Measurements from ENCODE around the gene TNFRSF19.

TNFRSF19 gene

DNA sequence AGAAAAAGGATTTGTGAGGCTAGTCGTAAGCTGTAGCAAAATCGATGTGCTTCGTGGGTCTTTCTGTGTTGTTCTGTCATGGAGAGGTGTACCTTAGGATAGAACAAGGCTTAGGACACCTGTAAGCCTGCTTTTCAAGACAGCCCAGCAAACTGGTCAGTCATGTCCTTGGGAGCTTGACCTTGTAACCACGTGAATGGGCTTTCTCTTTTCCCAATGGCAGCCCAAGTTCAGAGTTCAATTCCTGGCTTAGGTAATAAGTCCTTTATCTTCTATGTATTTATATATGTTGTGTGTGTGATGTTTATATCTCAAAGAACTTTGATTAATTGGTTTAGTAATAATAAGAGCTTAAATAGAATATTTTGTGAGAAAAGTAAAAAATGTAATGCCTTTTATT, 112.9 kb downstream of the TNFRSF19 start:
- Histone ChIP-seq H3K27ac (ENCODE audit: poor library complexity, severe bottlenecking) (no peak overlapping the region), H3K4me1 (ENCODE audit: insufficient read depth, poor library complexity, severe bottlenecking) (peaks cover 13% of the 10 kb centered on the region), H3K9me3 (ENCODE audit: severe bottlenecking) (no peaks in the 10 kb centered on the region), H3K36me3 (ENCODE audit: low read depth) (no peaks in the 10 kb centered on the region), H3K27me3 (ENCODE audit: insufficient read depth, poor library complexity, severe bottlenecking) (no peaks in the 10 kb centered on the region), H3K4me3 (ENCODE audit: severe bottlenecking) (no peak overlapping the region)
- TF ChIP-seq, protein P1, sequence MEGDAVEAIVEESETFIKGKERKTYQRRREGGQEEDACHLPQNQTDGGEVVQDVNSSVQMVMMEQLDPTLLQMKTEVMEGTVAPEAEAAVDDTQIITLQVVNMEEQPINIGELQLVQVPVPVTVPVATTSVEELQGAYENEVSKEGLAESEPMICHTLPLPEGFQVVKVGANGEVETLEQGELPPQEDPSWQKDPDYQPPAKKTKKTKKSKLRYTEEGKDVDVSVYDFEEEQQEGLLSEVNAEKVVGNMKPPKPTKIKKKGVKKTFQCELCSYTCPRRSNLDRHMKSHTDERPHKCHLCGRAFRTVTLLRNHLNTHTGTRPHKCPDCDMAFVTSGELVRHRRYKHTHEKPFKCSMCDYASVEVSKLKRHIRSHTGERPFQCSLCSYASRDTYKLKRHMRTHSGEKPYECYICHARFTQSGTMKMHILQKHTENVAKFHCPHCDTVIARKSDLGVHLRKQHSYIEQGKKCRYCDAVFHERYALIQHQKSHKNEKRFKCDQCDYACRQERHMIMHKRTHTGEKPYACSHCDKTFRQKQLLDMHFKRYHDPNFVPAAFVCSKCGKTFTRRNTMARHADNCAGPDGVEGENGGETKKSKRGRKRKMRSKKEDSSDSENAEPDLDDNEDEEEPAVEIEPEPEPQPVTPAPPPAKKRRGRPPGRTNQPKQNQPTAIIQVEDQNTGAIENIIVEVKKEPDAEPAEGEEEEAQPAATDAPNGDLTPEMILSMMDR (IDR thresholded peaks at IDR 0.05; ENCODE audit: poor library complexity, severe bottlenecking) = no peak
- DNase-seq (ENCODE audit: low spot score) = no peak
- ATAC-seq (ENCODE audit: low read depth) = no peak

DNA sequence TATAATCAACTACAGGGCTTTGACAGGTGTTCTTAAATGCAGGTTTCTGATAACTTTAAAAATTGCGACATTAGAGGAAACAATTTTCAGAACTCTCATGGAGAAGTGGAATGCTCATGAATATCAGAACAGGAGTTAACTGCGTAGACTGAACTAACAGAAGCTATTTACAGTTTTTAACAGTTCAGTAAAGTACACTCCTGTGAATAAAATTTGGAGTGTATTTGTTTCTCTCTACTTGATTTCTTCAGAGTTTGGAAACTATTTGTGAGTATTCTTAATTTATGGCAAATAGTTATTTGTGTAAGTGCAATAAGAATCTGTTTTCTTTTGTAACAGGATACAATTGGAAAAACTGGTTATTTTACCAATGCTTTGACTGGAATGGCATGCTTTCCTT, 114.4 kb downstream of the TNFRSF19 start:
- ATAC-seq (ENCODE audit: low read depth) (no peak), DNase-seq (ENCODE audit: low spot score) (no peak)
- Histone ChIP-seq H3K27me3 (ENCODE audit: insufficient read depth, poor library complexity, severe bottlenecking) (no peaks in the 10 kb centered on the region), H3K4me1 (ENCODE audit: insufficient read depth, poor library complexity, severe bottlenecking) (peaks cover 1% of the 10 kb centered on the region), H3K9me3 (ENCODE audit: severe bottlenecking) (no peaks in the 10 kb centered on the region), H3K36me3 (ENCODE audit: low read depth) (no peaks in the 10 kb centered on the region), H3K4me3 (ENCODE audit: severe bottlenecking) (no peak overlapping the region), H3K27ac (ENCODE audit: poor library complexity, severe bottlenecking) (no peak overlapping the region)
- TF ChIP-seq, protein P1 (IDR thresholded peaks at IDR 0.05; ENCODE audit: poor library complexity, severe bottlenecking) = no peak

DNA sequence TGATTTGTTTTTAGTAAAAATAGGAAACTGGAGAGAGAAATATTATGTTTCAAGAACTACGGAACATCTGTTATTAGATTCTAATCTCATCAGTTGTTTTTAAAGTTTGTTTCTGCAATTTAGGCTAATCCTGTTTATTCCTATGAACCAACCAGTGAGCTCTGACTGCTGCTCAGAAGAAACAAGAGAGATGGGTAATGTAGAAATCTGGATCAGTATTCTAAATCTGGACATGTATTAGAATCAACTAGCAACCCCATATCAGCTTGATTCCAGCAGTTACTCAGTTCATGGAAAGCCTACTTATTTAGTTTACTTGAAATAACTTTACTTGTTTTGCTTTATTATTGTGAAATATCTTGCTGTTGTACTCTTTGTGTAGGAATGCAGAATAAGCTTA, 115.2 kb downstream of the TNFRSF19 start:
- Histone ChIP-seq H3K4me3 (ENCODE audit: severe bottlenecking) (no peak overlapping the region), H3K36me3 (ENCODE audit: low read depth) (no peaks in the 10 kb centered on the region), H3K9me3 (ENCODE audit: severe bottlenecking) (no peaks in the 10 kb centered on the region), H3K27ac (ENCODE audit: poor library complexity, severe bottlenecking) (no peak overlapping the region), H3K27me3 (ENCODE audit: insufficient read depth, poor library complexity, severe bottlenecking) (no peaks in the 10 kb centered on the region), H3K4me1 (ENCODE audit: insufficient read depth, poor library complexity, severe bottlenecking) (no peaks in the 10 kb centered on the region)
- no peak for ATAC-seq (ENCODE audit: low read depth)
- DNase-seq (ENCODE audit: low spot score) = no peak
- TF ChIP-seq, protein P1 (IDR thresholded peaks at IDR 0.05; ENCODE audit: poor library complexity, severe bottlenecking) = no peak

GRCh38 chr13:23686948-23687347, 116.7 kb downstream of the TNFRSF19 start:
- Histone ChIP-seq H3K4me1 (ENCODE audit: insufficient read depth, poor library complexity, severe bottlenecking) (no peaks in the 10 kb centered on the region), H3K9me3 (ENCODE audit: severe bottlenecking) (no peaks in the 10 kb centered on the region), H3K27me3 (ENCODE audit: insufficient read depth, poor library complexity, severe bottlenecking) (no peaks in the 10 kb centered on the region), H3K4me3 (ENCODE audit: severe bottlenecking) (no peak overlapping the region), H3K36me3 (ENCODE audit: low read depth) (no peaks in the 10 kb centered on the region), H3K27ac (ENCODE audit: poor library complexity, severe bottlenecking) (no peak overlapping the region)
- DNase-seq (ENCODE audit: low spot score) (no peak), ATAC-seq (ENCODE audit: low read depth) (no peak)
- TF ChIP-seq, protein P1 (IDR thresholded peaks at IDR 0.05; ENCODE audit: poor library complexity, severe bottlenecking) = no peak

- DNase-seq (ENCODE audit: low spot score) (no peak), ATAC-seq (ENCODE audit: low read depth) (no peak)
- Histone ChIP-seq H3K27ac (ENCODE audit: poor library complexity, severe bottlenecking) (no peak overlapping the region), H3K4me1 (ENCODE audit: insufficient read depth, poor library complexity, severe bottlenecking) (no peaks in the 10 kb centered on the region), H3K9me3 (ENCODE audit: severe bottlenecking) (no peaks in the 10 kb centered on the region), H3K36me3 (ENCODE audit: low read depth) (no peaks in the 10 kb centered on the region), H3K27me3 (ENCODE audit: insufficient read depth, poor library complexity, severe bottlenecking) (no peaks in the 10 kb centered on the region), H3K4me3 (ENCODE audit: severe bottlenecking) (no peak overlapping the region)
- TF ChIP-seq, protein P1 (IDR thresholded peaks at IDR 0.05; ENCODE audit: poor library complexity, severe bottlenecking) = no peak
Measured at GRCh38 chr13:23687614-23688013, 117.4 kb downstream of the TNFRSF19 start.
